ENCODE data around the gene IRF9.

GRCh38 chr14:24132061-24132685 lies 28.9 kb upstream of the IRF9 start:
- TF ChIP-seq CTCF (IDR thresholded peaks at IDR 0.05; ENCODE audit: borderline replicate concordance, extremely low read depth, low read length, poor library complexity, severe bottlenecking) (no peak), EZH2 (IDR thresholded peaks at IDR 0.05; ENCODE audit: borderline replicate concordance, low read depth, low read length, severe bottlenecking) (no peak)
